Upper lobe of left lung (tissue), 6 donors: ENCODE measurements around the gene ADAMTSL3. TPM values are rescaled to one million over a fixed set of nuclear protein-coding genes. Genes with fewer than 3 reads are reported as not detected.
"Not testable (repeated sequence)": the region's sequence is repeated elsewhere in the genome, so short reads cannot be mapped to it uniquely, and the experiment has no call there.

Experiments used
- ATAC-seq, 2 donors: fragments of 200-7000 bp; cut with Tn5 transposase; one replicate each; pipeline ENCODE4 v1.9.1; 2022; ENCODE audit warnings: mild to moderate bottlenecking in 2 of 2, moderate library complexity in 2 of 2; ENCODE audit not compliant: low FRiP score in 2 of 2
- DNase-seq, 2 donors: peaks; one replicate each; pipeline ENCODE4 v3.0.0-alpha.2; 2019 to 2020
- H3K27ac ChIP-seq, 4 donors: fragments of 200-600 bp; sonication (generic); one replicate each; pipeline ENCODE4 v1.5.1; 2016 to 2019
- H3K27me3 ChIP-seq, 4 donors: fragments of 200-600 bp; sonication (generic); one replicate each; pipeline ENCODE4 v1.5.1; 2017 to 2019
- H3K36me3 ChIP-seq, 4 donors: fragments of 200-600 bp; sonication (generic); one replicate each; pipeline ENCODE4 v1.5.1; 2016 to 2019
- H3K4me1 ChIP-seq, 4 donors: fragments of 200-600 bp; sonication (generic); one replicate each; pipeline ENCODE4 v1.5.1; 2018 to 2019
- H3K4me3 ChIP-seq, 4 donors: fragments of 200-600 bp; sonication (generic); one replicate each; pipeline ENCODE4 v1.5.1; 2017 to 2019; ENCODE audit warnings: mild to moderate bottlenecking in 2 of 4, moderate library complexity in 1 of 4
- H3K9me3 ChIP-seq, 4 donors: fragments of 200-600 bp; sonication (generic); one replicate each; pipeline ENCODE4 v1.5.1; 2018 to 2019
- EP300 ChIP-seq, 4 donors: sonication (generic); formaldehyde crosslinking; IDR thresholded peaks; one replicate each; pipeline ENCODE4 v1.5.1; 2017; ENCODE audit warnings: antibody characterized with exemption in 4 of 4, control low read depth in 2 of 4
- POLR2A ChIP-seq, 4 donors: fragments of 450-650 bp; IDR thresholded peaks; one replicate each; pipeline ENCODE4 v1.5.1; 2016 to 2017; ENCODE audit warnings: antibody characterized with exemption in 4 of 4, mild to moderate bottlenecking in 2 of 4
- POLR2AphosphoS5 ChIP-seq, 2 donors: sonication (generic); formaldehyde crosslinking; IDR thresholded peaks; one replicate each; pipeline ENCODE4 v1.5.1; 2017; ENCODE audit warnings: antibody characterized with exemption in 2 of 2
- WGBS, 2 donors: methylation state at CpG; one replicate each; pipeline ENCODE4 v1.1.5; 2017 to 2018; 5-methylcytosine and 5-hydroxymethylcytosine counted together
- total RNA-seq, 6 donors: library from RNA; depleted of rRNA in 4 of 6; stranded (reverse); fragments of >200 nt in 4 of 6; gene quantifications; one replicate each; pipeline versions ENCODE4 v1.1.0 to v1.2.1, GENCODE V29; 2016 to 2021
- TF ChIP-seq, protein P1 (sequence below), 6 experiments: fragments of 450-650 bp in 4 of 6; fragments of 200-600 bp in 2 of 6; sonication (generic) in 2 of 6; IDR thresholded peaks; one replicate each; pipeline ENCODE4 v1.5.1; 2016 to 2019; ENCODE audit warnings: antibody characterized with exemption in 6 of 6
- donor health status: DM: no; HTN: no; CAD: no; lungs with moderate emphysema.
- donor health status: DM: no; HTN: yes; CAD: no; lungs with severe emphysema.

The ADAMTSL3 gene
- total RNA-seq, 6 donors from 2014 or later: 8.8 to 22.2 (median 11.7) TPM

DNA sequence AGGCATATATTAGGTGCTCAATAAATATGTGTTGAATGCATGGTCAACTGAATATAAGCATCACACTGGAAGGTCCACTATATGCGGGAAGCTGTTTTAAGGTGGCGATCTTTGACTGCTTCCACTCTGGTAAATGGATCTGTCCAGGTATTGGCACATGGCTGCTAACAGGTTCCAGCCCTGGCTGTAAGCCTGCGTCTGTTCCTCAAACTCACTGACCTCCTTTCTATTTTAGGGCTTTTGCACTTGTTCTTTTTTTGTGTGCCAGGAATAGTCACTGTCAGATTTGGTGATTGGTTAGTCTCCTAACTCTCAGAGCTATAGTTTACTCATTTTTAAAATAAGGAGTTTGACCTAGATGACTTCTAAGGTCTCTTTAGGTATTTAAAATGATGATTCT is 46.2 kb downstream of the ADAMTSL3 start:
- Histone ChIP-seq H3K4me1 (no peaks in the 10 kb centered on the region), H3K27me3 (no peaks in the 10 kb centered on the region), H3K4me3 (no peak overlapping the region), H3K27ac (no peak overlapping the region), H3K36me3 (no peaks in the 10 kb centered on the region), H3K9me3 (no peaks in the 10 kb centered on the region)
- DNase-seq (no peak), ATAC-seq (no peak)
- TF ChIP-seq POLR2A (IDR thresholded peaks at IDR 0.05) (no peak), POLR2AphosphoS5 (IDR thresholded peaks at IDR 0.05) (no peak), EP300 (IDR thresholded peaks at IDR 0.05) (no peak)
- TF ChIP-seq, protein P1, sequence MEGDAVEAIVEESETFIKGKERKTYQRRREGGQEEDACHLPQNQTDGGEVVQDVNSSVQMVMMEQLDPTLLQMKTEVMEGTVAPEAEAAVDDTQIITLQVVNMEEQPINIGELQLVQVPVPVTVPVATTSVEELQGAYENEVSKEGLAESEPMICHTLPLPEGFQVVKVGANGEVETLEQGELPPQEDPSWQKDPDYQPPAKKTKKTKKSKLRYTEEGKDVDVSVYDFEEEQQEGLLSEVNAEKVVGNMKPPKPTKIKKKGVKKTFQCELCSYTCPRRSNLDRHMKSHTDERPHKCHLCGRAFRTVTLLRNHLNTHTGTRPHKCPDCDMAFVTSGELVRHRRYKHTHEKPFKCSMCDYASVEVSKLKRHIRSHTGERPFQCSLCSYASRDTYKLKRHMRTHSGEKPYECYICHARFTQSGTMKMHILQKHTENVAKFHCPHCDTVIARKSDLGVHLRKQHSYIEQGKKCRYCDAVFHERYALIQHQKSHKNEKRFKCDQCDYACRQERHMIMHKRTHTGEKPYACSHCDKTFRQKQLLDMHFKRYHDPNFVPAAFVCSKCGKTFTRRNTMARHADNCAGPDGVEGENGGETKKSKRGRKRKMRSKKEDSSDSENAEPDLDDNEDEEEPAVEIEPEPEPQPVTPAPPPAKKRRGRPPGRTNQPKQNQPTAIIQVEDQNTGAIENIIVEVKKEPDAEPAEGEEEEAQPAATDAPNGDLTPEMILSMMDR (IDR thresholded peaks at IDR 0.05): no peak
- WGBS, 2 donors: 96 to 100% methylated on average over 3 of the region's 3 CpGs

DNA sequence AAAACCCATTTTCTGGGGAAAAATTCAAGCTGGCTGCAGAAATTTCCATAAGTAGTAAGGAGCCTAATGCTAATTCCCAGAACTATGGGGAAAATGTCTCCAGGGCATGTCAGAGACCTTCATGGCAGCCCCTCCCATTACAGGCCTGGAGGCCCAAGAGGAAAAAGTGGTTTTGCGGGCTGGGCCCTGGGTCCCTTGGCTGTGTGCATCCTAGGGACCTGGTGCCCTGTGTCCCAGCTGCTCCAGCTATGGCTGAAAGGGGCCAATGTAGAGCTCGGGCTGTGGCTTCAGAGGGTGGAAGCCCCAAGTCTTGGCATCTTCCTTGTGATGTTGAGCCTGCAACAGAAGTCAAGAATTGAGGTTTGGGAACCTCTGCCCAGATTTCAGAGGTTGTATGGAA is 48.4 kb downstream of the ADAMTSL3 start:
- ATAC-seq, H3K27ac ChIP-seq, H3K27me3 ChIP-seq, H3K9me3 ChIP-seq, H3K4me1 ChIP-seq, DNase-seq, H3K36me3 ChIP-seq, H3K4me3 ChIP-seq: not testable (repeated sequence)
- WGBS, 2 donors: 92 to 100% methylated on average over 1 to 2 of the region's 2 CpGs

DNA sequence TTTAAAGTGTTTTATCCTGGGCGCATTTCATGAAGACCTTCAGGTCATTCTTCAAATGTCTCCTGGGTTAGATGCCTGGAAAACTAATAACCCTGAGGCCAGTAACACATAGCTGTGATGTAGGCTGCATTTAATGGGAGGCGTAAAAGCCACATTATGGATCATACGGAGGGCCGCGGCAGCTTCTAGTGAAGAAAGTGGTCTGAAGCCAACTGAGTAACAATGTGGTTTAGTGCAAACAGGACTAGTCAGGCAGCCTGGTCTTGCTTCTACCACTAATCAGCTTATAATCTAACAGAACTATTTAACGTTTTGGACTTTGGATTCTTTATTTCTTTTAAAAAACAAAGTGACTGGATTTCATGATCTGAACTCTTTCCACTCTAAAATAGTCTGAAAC is 54.4 kb downstream of the ADAMTSL3 start:
- WGBS, 2 donors: 91 to 94% methylated on average over 6 of the region's 6 CpGs

DNA sequence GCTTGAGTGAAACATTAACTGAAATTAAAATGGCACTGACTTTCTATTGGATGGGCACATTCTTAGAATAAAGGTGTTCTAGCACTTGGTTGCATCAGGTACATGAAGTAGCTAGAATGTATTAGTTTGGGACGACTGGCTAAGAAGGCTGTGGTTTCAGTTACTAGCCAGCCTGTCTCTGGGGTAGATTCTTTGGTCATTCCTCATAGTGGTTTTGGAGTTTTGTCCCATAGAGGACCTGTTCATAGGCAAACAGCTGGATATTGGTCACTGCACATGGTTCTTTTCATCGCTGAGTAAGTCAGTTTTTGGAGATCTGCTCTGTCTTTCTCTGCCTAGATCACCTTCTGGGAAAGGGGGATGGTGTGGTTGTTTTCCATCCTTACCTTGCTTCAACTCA is 55.3 kb downstream of the ADAMTSL3 start:
- Histone ChIP-seq H3K4me1 (no peaks in the 10 kb centered on the region), H3K4me3 (no peak overlapping the region), H3K36me3 (no peaks in the 10 kb centered on the region), H3K9me3 (no peaks in the 10 kb centered on the region), H3K27me3 (no peaks in the 10 kb centered on the region), H3K27ac (no peak overlapping the region)
- ATAC-seq: no peak
- no peak for DNase-seq
- TF ChIP-seq POLR2A (IDR thresholded peaks at IDR 0.05) (no peak), EP300 (IDR thresholded peaks at IDR 0.05) (no peak), POLR2AphosphoS5 (IDR thresholded peaks at IDR 0.05) (no peak)
- TF ChIP-seq, protein P1 (IDR thresholded peaks at IDR 0.05): no peak
- 66 to 88% methylated on average over 2 of the region's 2 CpGs for WGBS, 2 donors

More for the DNA sequence above, 54.4 kb downstream of the ADAMTSL3 start:
- no peaks in the 10 kb centered on the region for H3K27me3 ChIP-seq
- H3K27ac ChIP-seq: no peak overlapping the region
- DNase-seq (no peak), ATAC-seq (no peak)
- TF ChIP-seq EP300 (IDR thresholded peaks at IDR 0.05) (no peak), POLR2AphosphoS5 (IDR thresholded peaks at IDR 0.05) (no peak), POLR2A (IDR thresholded peaks at IDR 0.05) (no peak)
- TF ChIP-seq, protein P1 (IDR thresholded peaks at IDR 0.05): no peak
- no peaks in the 10 kb centered on the region for H3K36me3 ChIP-seq
- H3K9me3 ChIP-seq: no peaks in the 10 kb centered on the region
- H3K4me1 ChIP-seq: no peaks in the 10 kb centered on the region
- no peak overlapping the region for H3K4me3 ChIP-seq

DNA sequence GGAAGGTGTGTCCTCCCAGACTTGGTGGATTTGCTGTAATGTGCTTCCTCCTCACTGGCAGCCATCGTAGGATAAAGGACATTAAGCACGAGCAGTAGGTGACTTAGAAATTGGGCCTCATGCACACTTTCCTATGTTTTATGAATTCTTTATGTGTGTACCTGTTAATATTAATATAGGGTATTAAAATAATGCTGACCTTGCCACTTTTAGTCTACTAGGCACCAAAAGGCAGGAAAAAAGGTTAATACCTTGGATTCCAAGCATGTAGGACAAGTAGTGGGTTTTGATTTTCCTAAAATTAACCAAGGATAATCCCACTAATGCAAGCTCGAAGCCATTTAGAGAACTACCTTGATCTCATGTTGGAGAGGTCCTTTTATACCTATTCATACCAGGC is 55.9 kb downstream of the ADAMTSL3 start:
- TF ChIP-seq POLR2AphosphoS5 (IDR thresholded peaks at IDR 0.05): no peak
- no peak for TF ChIP-seq EP300 (IDR thresholded peaks at IDR 0.05)
- no peak for TF ChIP-seq POLR2A (IDR thresholded peaks at IDR 0.05)
- TF ChIP-seq, protein P1 (IDR thresholded peaks at IDR 0.05): no peak
- Histone ChIP-seq H3K27ac (no peak overlapping the region), H3K4me1 (no peaks in the 10 kb centered on the region), H3K36me3 (no peaks in the 10 kb centered on the region), H3K27me3 (no peaks in the 10 kb centered on the region), H3K9me3 (no peaks in the 10 kb centered on the region), H3K4me3 (no peak overlapping the region)
- DNase-seq (no peak), ATAC-seq (no peak)
- WGBS, 2 donors: 86 to 89% methylated on average over 3 of the region's 3 CpGs
